Measurements from ENCODE around the gene FOXP4. TPM values are rescaled to one million over a fixed set of nuclear protein-coding genes. Genes with fewer than 3 reads are reported as not detected.
A peak's percentile ranks its signal among the peaks of the same experiment; 100 is the strongest.

Gene FOXP4
- total RNA-seq, 4 donors from 2014 or later, result 12.6 to 42.4 (median 23.7) TPM

- DNase-seq, result no peak
- Histone ChIP-seq H3K27ac (no peak overlapping the region), H3K36me3 (peaks cover 25 to 29% of the 10 kb centered on the region in 2 donors), H3K27me3 (no peaks in the 10 kb centered on the region), H3K4me3 (replicated peaks in 1 of 3) (no peak overlapping the region), H3K4me1 (peaks cover 0 to 11% of the 10 kb centered on the region in 2 donors), H3K9me3 (no peaks in the 10 kb centered on the region)
- intact Hi-C loops (cut with DNase I), result loop anchor here (5.0 kb wide), 3 partner anchors 82 to 233 kb away; partner anchors contain the start of gene TOMM6
- 81 to 83% methylated on average over 19 to 22 of the region's 22 CpGs for WGBS, 2 donors
- TF ChIP-seq CTCF (IDR thresholded peaks at IDR 0.05) (no peak), POLR2A (IDR thresholded peaks at IDR 0.05) (no peak)
Observed at GRCh38 chr6:41600499-41601247, 54.5 kb downstream of the FOXP4 start.

GRCh38 chr6:41601248-41601549 lies 55.0 kb downstream of the FOXP4 start:
- Histone ChIP-seq H3K4me1 (peaks cover 0 to 11% of the 10 kb centered on the region in 2 donors), H3K36me3 (peaks cover 24 to 26% of the 10 kb centered on the region in 2 donors), H3K9me3 (no peaks in the 10 kb centered on the region), H3K27me3 (no peaks in the 10 kb centered on the region), H3K4me3 (replicated peaks in 1 of 3) (no peak overlapping the region), H3K27ac (no peak overlapping the region)
- TF ChIP-seq POLR2A (IDR thresholded peaks at IDR 0.05), result no peak
- no peak for TF ChIP-seq CTCF (IDR thresholded peaks at IDR 0.05)
- intact Hi-C loops (cut with DNase I), result loop anchor here (5.0 kb wide), 3 partner anchors 81 to 234 kb away; partner anchors contain the start of gene TOMM6
- no peak for DNase-seq
- 96 to 97% methylated on average over 6 of the region's 6 CpGs for WGBS, 2 donors

- Histone ChIP-seq H3K27ac (no peak overlapping the region), H3K4me1 (peaks cover 0 to 11% of the 10 kb centered on the region in 2 donors), H3K27me3 (no peaks in the 10 kb centered on the region), H3K4me3 (replicated peaks in 1 of 3) (no peak overlapping the region), H3K36me3 (peaks cover 14 to 16% of the 10 kb centered on the region in 2 donors), H3K9me3 (no peaks in the 10 kb centered on the region)
- 62 to 71% methylated on average over 4 of the region's 4 CpGs for WGBS, 2 donors
- TF ChIP-seq CTCF (IDR thresholded peaks at IDR 0.05), result no peak
- no peak for TF ChIP-seq POLR2A (IDR thresholded peaks at IDR 0.05)
- no peak for DNase-seq
- intact Hi-C loops (cut with DNase I), result loop anchor here (5.0 kb wide), 3 partner anchors 80 to 235 kb away; partner anchors contain the start of gene TOMM6
Observed at GRCh38 chr6:41602422-41602743, 56.2 kb downstream of the FOXP4 start.

DNA sequence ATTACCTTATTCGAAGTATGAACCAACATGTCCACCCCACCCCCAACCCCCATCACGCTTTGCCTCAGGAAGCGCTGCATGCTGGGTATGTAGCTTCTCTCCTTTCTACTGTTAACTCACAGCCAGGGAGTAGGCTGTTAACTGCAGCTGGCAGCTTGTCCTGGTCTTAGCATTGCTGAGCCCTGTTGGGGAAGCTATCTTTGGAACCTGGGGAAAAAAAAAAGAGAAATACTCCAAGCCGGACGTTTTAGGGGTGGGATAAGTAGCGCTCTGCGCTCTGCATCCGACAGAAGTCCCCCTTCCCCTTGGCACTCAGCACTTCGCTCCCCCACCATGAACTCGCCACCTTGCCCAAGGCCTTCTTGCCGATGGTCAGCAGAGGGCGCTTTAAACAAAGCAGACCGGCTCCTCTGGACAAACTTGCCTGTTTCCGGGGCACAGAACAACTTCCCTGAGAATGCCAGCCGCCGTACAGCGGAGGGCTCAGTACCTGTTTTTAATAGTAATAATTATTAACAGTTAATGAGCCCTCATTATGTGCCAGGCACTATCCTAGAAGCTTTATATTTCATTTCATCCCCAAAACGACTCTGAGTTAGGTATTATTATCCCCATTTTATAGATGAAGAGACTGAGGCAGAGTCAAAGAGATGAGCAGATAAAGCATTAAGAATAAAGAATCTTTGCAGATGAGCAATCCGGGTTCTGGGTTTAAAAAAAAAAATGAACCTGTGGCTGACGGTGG lies 56.9 kb downstream of the FOXP4 start:
- no peaks in the 10 kb centered on the region for H3K27me3 ChIP-seq
- peaks cover 9 to 11% of the 10 kb centered on the region in 2 donors for H3K36me3 ChIP-seq
- DNase-seq, result peak; percentile 77 to 85
- H3K9me3 ChIP-seq, result no peaks in the 10 kb centered on the region
- H3K4me1 ChIP-seq, result peaks cover 0 to 11% of the 10 kb centered on the region in 2 donors
- TF ChIP-seq CTCF (IDR thresholded peaks at IDR 0.05) (peak; percentile 54 to 90 (median 82)), POLR2A (IDR thresholded peaks at IDR 0.05) (no peak)
- H3K27ac ChIP-seq, result no peak overlapping the region
- WGBS, 2 donors, result 6 to 8% methylated on average over 20 of the region's 20 CpGs
- H3K4me3 ChIP-seq (replicated peaks in 1 of 3), result no peak overlapping the region
- intact Hi-C loops (cut with DNase I), result loop anchor here (5.0 kb wide), 3 partner anchors 79 to 236 kb away; partner anchors contain the start of gene TOMM6

- peaks cover 0 to 11% of the 10 kb centered on the region in 2 donors for H3K4me1 ChIP-seq
- TF ChIP-seq POLR2A (IDR thresholded peaks at IDR 0.05) (no peak), CTCF (IDR thresholded peaks at IDR 0.05) (no peak)
- H3K4me3 ChIP-seq (replicated peaks in 1 of 3), result no peak overlapping the region
- H3K9me3 ChIP-seq, result no peaks in the 10 kb centered on the region
- intact Hi-C loops (cut with DNase I), result loop anchor here (5.0 kb wide), 3 partner anchors 78 to 237 kb away; partner anchors contain the start of gene TOMM6
- H3K27me3 ChIP-seq, result no peaks in the 10 kb centered on the region
- WGBS, 2 donors, result 72 to 78% methylated on average over 4 to 5 of the region's 5 CpGs
- no peak overlapping the region for H3K27ac ChIP-seq
- H3K36me3 ChIP-seq, result peaks cover 1 to 6% of the 10 kb centered on the region in 2 donors
- DNase-seq, result no peak
Observed at GRCh38 chr6:41604006-41604405, 57.8 kb downstream of the FOXP4 start.

Measured in thyroid gland (tissue), 4 donors.